ENCODE results near the gene OR2T8.

Gene OR2T8

DNA sequence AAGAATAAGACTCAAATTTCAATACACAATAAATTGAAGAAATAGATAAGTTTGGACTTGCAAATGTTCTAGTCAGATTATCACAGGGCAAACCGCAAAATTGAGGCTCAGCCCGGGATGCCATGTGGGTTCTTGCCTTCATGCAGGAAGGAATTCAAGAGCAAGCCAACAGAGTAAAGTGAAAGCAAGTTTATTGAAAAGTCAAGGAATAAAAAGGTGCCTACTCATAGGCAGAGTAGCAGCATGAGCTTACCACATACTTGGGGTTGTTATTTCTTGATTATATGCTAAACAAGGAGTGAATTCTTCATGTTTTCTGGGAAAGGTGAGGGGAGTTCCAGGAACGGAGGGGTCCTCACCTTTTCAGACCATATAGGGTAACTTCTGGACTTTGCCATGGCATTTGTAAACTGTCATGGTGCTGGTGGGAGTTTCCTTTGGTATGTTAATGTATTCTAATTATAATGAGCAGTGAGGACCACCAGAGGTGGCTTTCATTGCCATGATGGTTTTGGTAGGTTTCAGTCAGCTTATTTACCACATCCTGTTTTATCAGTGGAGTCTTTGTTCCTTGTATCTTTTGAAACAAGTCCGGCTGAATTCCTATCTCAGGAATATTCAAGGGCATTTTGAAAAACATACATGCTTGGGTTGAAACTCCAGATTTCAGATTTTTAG lies 43.0 kb downstream of the OR2T8 start:
- DNase-seq, result no peak

DNA sequence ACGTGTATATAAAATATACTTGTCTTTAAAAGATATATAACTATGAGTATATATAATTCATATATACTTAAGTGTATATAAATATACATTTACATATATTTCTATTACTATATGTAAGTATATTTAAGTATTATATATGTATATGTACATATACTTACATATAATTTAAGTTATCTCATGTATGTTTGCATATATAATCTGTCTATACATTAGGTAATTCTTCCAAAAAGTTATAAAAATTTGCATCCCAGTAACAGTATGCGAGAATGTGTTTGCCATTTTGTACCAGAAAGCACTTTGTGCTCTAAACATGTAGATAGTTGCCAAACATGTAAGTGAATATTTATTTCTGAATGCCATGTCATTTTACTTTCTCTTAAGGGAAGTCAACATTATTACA lies 44.9 kb downstream of the OR2T8 start, which contains the start of gene OR2AK2:
OR2AK2 (plus strand) TSS at position 301 of the 400 bp plus-strand sequence. CDS start 144 bp downstream, outside the sequence.
- DNase-seq, result no peak

DNA sequence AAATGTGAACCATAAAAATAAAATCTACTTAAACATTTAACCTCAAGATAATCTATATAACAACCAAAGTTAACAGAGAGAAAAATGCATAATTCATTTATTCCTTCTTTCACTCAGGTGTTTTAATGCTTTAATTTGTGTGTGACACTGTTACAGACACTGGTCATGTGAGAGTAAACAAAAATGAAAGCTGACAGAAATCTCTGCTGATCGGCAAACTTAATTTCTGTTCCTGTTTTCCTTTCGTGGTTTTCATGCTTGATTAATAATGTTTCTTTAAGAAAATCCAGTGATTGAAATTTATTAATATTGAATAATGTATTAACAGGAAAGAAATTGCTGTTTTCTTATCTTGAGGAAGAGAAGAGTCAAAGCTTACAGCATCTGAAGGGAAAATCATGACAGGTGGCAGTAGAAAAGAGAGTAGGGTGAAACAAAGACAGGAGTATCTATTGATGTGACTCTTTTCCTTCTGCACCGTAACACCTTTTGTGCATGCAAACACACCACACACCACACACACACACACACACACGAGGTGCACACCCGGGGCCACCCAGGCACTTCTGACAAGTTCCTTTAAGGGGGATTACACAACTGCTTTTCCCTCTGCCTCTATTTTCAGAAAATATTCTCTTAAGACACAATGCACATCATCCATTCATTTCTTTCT lies 46.6 kb downstream of the OR2T8 start:
- DNase-seq, result no peak

Measured in stimulated activated CD4-positive, alpha-beta T cell treated with anti-CD3 and anti-CD28 coated beads, Interleukin-12 subunit alpha, Interleukin-12 subunit beta, amount 100 ng/mL, for 4 hours (primary cell).